COLO668 (cell line): ENCODE data around the gene KSR2.

Experiments
- DNase-seq: peaks from one replicate; lab custom pipeline; 2025; ENCODE audit not compliant: unreplicated experiment; lab: John Stamatoyannopoulos, UW

The KSR2 gene

DNA sequence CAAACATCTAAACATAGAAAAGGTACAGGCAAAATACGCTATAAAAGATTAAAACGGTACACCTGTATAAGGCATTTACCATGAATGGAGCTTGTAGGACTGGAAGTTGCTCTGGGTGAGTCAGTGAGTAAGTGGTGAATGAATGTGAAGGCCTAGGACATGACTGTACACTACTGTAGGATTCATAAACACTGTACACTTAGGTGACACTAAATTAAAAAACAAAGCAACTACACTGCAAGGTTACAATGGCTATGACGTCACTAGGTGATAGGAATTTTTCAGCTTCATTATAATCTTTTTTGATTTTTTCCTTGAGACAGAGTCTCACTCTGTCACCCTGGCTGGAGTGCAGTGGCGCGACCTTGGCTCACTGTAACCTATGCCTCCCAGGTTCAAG, 269.2 kb downstream of the KSR2 start:
- no peak for DNase-seq

DNA sequence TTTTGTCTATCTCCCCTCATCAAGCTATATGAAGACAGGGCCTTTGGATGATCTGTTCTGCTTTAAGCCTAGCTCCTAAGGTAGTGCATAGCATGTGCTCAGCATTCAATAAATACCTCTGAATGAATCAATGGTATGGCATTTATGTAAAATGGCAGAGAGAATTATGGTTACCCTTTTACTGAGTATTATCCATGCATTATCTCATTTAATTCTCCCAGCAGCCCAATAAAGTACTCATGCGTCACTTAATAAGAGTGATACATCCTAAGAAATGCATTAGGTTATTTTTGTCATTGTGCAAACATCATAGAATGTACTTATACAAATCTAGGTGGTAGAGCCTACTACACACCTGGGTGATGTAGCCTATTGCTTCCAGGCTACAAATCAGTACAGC, 269.7 kb downstream of the KSR2 start:
- no peak for DNase-seq

DNA sequence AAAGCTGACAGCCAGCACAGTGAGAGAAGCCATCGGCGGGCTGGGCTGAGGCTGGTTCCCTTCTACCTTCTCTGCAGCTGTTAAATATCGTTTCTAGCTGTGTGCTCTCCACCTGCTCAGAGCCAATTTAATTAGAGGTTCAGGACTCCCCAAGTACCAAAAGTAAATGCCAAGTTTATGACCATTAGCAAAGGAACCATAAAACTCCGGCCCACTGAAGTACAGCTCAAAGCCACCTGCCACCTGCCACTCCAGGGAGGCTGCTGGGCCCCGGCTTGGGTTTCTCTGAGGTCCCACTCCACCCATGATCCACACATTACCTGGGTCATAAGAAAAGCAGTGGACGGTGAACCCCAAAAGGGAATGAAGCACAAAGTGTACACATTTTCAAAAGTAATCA, 272.8 kb downstream of the KSR2 start:
- no peak for DNase-seq

DNA sequence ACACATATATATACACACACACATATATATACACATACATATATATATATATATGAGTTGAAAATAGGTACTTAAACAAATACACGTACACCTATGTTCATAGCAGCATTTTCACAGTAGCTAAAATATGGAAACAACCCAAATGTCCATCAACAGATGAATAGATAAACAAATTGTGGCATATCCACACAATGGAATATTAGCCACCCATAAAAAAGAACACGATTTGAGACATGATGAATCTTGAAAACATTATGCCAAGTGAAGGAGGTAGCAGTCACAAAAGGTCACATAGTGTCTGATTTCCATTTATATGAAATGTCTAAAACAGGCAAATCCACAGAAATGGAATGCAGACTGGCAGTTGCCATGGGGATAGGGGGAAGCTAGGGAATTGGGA, 276.3 kb downstream of the KSR2 start:
- DNase-seq = no peak

DNA sequence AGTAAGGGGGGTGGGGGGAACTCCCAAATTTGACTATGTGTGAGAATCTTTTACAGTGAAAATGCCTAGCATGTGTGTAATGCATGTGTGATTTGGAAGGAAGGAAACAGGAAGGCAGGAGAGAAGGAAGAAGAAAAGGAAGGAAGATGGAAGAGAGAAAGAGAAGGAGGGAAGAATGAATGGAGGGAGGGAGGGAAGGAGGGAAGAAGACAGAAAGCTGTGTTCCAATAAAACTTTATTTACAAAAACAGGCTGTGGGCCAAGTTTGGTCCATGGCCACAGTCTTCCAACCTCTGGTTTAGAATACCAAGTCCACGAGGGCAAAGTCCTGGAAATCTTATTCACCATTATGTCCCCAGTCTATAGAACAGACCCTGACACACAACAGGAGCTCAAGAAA, 278.9 kb downstream of the KSR2 start:
- no peak for DNase-seq

DNA sequence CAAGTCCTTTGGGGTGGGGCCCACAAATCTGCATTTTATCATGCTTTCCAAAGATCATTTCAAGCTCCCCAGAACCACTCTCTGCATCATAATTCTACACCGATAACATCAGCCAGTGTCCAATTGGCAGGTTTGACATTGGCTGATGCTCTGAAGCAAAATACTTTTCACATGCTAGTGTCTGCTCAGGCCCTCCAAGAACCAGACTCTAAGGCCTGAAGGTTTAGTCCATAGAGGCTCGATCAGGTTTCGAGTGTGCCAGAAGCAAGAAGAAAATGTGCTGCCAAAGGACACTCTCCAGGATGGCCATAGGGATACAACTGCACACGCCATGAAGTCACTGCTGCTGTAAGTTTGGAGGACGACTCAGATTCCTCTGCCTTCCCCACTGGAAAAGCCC, 280.3 kb downstream of the KSR2 start:
- DNase-seq = no peak

DNA sequence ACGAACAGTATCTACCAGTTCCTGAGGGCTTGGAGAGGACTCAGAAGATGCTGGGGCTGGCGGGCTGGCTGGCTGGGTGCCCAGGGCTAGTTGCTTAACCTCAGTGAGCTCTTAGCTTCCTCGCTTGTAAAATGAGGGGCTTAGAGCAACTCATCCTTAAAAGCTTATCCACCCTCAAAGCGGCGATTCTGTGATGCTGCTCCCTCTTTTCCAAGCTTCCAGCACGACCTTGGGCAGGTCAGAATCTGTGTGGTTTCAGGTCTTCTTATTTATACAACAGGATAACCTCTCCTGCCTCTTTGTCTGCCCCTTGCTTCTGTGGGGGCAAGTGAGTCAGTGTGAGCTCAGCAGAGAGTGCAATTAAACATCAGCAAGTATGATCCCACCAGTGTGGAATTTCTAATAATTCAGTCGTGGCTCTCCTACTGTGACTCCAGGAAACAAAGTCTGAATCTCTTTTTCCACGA, 281.8 kb downstream of the KSR2 start:
- no peak for DNase-seq

DNA sequence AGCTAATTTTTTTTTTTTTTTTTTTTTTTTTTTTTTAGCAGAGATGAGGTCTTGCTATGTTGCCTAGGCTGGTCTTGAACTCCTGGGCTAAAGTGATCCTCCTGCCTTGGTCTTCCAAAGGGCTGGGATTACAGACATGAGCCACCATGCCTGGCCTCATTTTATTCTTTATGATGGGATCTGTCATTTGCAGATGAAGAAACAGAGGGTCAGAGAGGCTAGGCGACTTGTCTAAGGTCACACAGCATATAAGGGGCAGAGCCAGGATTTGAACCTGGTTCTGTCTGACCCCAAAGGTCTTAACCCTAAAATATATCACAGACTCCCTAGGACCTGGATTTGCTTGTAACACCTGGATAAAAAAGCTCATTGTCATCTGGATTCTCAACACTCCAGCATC, 282.6 kb downstream of the KSR2 start:
- no peak for DNase-seq

DNA sequence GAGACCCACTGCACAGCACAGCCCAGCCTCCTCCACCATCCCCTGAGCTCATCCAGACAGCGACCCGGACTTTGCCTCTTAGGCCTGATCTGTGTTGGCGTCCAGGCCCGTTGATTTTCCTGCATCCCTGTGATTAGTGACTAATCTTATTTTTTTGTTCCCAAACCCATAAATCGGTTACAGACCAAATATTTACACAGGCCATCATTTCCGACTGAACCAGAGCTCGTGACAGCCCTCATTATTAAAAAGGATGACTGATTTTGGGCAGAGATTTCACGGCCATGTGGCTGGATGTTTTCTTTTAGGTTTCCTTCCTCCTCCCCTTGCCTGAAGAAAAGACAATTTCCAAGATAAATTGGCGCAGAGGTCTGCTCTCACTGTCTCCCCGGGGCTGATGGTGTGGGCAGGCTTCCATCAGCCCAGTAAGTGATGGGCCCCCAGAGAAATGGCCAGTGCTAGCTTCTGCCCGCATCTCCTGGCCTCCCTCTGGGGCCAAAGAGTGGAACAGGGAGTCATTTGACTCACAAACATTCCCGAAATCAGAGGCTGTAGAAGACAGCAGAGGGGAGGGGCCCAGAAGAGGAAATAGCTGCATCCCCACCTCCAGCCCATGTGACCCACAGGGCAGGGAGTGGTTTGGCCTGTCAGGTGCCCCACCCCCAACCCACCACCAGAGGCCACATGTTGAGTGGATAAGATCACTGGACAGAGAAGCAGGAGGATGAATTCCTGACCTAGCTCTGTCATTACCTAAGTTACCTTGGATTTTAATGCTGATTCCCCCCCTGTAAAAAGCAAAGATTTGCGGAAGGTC, 283.5 kb downstream of the KSR2 start:
- peak; percentile 74 for DNase-seq

DNA sequence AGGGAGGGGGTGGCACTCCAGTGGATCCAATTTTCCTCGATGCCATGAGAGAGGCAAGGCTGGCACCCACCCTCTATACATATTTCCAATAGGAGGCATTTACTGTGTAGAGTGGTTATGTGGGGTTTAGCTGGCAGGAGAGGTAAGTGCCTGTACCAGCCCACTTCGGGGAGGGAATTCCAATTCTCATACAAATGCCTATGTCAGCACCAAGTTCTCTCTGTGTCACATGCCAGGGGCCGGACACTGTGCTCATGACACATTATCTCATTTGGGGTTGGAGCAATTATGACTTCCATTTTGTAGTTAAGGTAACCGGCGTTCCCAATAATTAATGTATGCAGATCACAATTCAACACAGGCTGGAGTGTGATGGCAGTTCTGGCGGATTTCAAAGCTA, 284.3 kb downstream of the KSR2 start:
- no peak for DNase-seq

DNA sequence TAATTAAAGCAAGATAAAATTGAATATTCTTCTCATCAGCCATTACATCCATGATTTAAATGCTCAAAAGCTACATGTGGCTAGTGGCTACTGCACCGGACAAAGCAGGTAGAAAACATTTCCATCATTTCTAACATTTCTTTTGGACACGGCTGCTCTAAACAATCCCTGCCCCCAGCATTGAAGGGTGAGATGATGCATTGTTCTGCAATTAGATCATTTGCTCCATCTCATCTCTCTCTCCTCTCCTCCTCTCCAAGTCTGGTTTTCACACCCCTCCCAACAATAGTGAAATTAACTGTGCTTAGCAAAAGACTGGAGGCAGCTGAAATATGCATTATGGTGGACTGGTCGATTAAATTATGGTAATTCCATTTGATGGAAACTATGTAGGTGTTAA, 288.5 kb downstream of the KSR2 start:
- no peak for DNase-seq

DNA sequence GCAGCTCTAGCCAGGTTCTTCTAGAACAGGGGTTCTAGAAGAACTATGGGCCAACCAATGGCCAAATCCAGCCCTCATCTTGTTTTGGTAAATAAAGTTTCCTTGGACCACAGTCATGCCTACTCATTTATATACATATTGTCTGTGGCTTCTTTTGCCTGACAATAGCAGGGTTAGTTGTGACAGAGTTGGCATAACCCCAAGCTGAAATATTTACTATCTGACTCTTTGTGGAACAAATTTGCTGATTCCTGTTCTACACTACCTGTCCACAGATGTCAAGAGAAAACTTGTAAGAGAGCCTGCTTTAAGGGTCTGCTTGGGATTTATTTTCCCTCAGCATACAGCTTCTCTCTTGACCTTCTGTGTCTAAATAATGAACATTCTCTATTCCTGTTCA, 289.0 kb downstream of the KSR2 start:
- no peak for DNase-seq

DNA sequence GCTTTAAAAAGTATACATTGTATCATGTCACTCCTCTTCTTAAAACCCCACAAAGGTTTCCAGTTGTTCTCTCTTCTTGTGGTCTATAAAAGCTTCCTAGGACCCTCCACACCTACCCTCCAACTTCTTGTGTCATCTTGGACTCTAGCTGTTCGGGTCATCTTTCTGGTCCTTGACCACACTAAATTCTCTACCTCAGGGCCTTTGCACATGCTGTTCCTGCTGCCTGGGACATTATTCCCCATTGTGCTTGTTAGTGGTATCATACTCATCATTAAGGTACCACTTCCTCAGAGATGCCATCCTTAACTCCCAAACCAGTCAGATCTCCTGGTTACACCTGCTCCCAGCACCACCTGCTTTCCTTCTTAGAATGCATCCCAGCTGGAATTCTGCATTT, 294.0 kb downstream of the KSR2 start:
- DNase-seq = no peak

DNA sequence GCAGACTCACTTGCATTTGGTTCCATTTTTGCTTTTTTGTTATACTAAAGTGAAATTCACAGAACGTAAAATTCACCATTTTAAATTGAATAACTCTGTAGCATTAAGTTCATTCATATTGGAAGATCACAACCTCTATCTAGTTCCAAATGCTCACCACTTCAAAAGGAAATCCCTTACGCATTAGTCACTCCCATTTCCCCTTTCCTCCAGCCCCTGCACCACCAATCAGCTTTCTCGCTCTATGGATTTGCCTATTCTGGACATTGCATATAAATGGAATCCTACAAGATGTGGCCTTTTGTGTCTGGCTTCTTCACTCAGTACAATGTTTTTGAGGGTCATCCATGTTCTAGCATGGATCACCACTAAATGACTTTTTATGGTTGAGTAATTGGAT, 294.5 kb downstream of the KSR2 start:
- no peak for DNase-seq

DNA sequence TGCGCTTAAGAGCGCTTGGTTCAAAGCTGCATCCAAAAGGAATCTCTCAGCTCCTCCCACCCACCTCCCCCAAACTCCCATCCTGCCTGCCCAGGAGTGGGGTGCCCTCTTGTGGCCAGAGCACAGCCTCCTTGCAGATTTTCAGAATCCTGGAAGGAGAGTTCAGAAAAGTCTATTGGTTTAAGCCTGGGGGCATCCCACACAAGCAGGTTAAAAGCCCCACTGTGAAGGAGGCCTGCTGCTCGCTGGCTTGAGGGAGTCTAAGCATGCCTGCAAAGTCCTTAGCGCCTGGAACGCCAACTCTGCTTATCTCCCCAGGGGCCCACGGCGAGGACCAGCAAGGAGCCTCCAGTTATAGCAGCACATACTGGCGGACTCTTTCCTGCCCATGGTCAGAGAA, 297.1 kb downstream of the KSR2 start:
- peak; percentile 36 for DNase-seq

DNA sequence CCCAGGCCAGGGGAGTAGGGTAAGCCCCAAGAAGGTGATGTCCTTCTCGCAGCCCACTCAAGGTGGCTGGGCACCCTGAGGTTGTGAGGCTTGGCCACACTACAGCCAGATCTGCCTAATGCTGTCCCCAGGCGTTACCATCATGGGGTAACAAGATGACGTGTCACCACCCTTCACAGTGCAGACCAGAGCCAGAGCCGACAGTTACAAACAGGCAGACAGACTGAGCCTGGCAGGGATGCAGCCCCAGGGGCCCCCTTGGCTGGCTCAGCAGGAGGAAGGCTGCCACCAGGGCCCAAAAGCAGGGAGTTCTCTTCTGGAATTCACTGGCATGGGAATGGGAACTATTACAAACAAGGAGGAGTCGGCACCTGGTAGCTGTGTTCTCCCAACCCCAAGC, 304.6 kb downstream of the KSR2 start:
- no peak for DNase-seq

DNA sequence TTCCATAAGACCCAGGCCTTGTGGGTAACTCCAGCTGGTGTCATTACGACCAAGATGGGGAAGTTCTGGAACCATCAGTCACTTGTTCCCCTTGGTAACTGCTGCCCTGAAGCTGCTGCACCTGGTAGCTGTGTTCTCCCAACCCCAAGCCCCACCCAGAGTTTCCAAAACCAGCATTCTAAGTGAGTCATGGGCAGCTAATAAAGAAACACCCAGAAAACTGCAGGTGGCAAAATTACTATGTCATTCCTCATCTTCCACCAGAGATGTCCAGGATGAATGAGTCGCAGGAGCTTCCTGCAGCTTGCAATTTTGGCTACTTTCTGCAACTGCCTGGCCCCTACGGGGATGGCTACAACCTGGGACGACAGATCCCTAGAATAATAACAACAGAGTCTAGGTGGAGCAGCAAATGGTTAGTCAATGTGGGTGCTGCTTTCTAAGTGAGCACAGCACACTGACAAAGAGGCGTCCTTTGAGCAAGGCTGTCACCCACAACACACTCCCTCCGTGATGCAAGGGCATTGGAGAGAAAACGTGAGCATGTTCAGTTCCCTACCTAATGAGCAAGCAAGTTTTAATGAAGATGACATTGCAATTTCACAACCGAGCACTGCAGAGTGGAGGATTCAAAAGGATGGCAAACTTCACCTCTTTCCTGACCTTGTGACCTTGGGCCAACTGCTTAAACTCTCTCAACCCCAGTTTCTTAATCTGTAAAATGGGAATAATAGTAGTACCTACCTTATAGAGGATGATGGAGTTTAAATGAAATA, 306.0 kb downstream of the KSR2 start:
- DNase-seq = no peak

DNA sequence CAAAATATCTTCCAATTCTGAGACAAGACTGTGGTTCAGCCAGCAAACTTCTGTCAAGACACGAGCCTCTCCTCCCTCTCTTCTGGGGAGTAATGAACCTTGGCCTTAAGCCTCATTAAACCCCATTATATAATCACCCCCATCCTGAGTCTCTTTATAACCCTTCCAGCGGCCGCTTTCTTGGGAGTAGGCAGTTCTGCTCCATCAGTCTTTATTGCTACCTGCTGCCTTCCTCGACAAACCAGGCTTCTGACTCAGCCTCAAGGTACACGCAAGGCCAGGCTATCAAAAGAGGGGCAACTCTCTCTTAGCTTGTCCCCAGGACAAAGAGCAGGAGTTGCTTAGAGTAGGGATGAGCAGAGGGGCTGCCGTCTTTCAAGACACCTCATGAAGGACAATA, 306.6 kb downstream of the KSR2 start:
- no peak for DNase-seq

DNA sequence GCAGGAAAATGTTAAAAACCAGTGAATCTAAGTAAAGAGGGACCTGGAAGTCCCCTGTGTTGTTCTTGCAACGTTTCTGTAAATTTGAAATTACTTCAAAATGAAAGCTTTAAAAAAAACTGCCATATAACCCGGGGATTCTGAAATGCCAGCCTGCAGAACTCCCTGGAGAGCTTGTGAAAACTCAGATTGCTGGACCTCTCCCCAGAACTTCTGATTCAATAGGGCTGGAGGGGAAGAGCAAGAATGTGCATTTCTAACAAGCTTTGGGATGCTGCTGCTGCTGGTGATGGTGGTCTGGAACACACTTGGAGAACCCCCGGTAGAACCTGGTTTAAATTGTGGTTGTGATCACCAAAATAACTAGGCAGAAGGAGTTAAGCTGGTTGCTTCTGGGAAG, 307.3 kb downstream of the KSR2 start:
- no peak for DNase-seq

DNA sequence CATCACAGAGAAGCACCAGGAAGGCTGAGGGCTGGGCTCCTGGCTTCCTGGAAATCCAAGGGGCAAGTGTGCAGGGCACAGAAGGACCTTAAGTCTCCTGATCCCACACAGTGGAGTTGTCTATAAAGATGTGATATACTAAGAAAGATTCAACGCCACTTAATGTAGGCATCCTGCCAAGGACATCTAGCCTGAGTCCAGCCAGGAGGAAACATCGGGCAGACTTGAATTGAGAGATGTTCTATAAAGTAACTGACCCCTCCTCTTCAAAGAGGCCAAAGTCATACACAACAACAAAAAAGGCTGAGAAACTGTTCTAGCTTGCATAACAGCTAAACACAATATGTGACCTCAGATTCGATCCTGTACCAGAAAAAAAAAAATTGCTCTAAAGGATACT, 307.9 kb downstream of the KSR2 start:
- DNase-seq = no peak

DNA sequence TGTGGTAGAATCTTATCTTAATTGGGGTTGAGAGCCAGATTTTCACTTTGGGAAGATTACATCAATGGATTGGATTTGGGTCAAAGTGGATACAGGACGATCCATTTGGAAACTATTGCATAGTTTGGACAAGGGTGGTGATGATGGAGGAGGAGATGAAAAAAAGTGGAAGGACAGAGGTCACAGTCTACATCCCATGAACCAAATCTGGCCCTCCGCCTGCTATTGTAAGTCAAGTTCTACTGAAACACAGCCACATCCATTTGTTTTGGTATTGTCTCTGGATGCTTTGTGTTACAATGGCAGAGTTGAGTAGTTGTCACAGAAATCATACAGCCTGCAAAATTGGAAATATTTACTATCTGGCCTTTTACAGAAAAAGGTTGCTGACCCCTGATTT, 310.6 kb downstream of the KSR2 start:
- no peak for DNase-seq

DNA sequence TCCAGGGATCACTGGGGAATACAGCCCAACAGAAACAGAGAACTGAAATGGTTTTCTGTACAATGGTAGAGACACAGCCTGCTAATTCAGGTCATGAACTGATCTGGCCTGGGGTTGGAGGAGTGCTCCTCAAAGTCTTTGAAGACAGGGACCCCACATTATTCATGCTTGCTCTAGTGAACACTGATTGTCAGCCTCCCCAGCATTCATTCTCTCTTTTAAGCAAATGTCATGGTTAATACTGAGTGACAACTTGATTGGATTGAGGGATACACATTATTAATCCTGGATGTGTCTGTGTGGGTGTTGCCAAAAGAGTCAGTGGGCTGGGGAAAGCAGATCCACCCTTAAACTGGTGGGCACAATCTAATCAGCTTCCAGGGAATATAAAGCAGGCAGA, 319.0 kb downstream of the KSR2 start:
- DNase-seq = no peak

DNA sequence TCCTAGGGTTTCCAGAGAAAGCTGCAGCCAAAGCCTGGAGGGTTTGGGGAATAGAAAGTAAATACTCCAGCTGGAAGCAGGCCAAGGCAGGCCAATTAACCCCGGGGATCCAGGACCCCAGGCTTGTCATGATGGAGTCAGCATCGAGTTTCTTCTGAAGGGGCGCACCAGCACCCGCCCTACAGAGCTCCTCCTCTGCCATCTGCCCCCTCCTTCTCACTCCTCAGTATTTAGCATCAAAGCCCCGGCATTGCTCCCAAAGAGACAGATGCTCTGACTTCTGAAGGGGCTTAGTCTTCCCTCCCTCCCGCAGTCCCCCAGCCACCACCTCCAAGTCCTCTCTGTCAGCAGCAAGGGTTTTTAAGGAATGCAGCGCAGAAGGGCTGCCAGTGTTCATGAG, 322.3 kb downstream of the KSR2 start:
- DNase-seq = peak; percentile 24
